GM12891 (cell line): Measurements from ENCODE around the gene MAD2L1BP.

Experiments
- PAX5 ChIP-seq: IDR thresholded peaks from 2 replicates; pipeline ENCODE4 v1.6.1; 2011; ENCODE audit warnings: low read length, moderate library complexity, mild to moderate bottlenecking; ENCODE audit not compliant: insufficient read depth, severe bottlenecking
- POLR2A ChIP-seq: IDR thresholded peaks from 2 replicates; pipeline ENCODE4 v1.6.1; 2011; ENCODE audit warnings: low read depth, low read length, control low read depth
- POLR2AphosphoS5 ChIP-seq: IDR thresholded peaks from 2 replicates; pipeline ENCODE4 v1.6.1; 2011; ENCODE audit warnings: low read depth, low read length, control low read depth
- POU2F2 ChIP-seq: IDR thresholded peaks from 2 replicates; pipeline ENCODE4 v1.6.1; 2011; ENCODE audit warnings: low read depth, mild to moderate bottlenecking, control low read depth, low read length, moderate library complexity
- SPI1 ChIP-seq: IDR thresholded peaks from 2 replicates; pipeline ENCODE4 v1.6.1; 2011; ENCODE audit warnings: low read depth, low read length, control low read depth
- TAF1 ChIP-seq: IDR thresholded peaks from 2 replicates; pipeline ENCODE4 v1.6.1; 2011; ENCODE audit warnings: low read depth, low read length, control low read depth

DNA sequence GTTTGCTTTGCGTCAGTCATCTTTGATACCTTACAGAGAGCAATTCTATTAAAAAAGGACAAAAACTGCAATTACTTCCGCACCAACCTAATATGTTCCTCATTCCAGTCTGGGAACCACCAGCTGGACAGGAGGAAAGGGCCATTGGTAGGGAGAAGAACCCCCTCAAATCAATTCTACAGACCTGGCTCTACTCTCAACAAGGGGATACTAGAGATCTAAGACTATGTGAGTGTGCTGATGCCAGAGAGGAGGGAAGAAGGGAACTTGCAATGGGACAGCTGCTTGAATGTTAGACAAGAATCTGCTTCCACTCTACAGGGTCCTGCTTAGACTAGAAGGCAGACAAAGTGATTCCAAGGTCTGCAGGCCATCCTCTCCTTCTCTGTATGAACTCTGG lies 38.7 kb downstream of the MAD2L1BP start:
- no peak for TF ChIP-seq POLR2A
- TF ChIP-seq POLR2AphosphoS5, result no peak
- TF ChIP-seq SPI1, result no peak
- TF ChIP-seq TAF1, result no peak
- no peak for TF ChIP-seq PAX5
- TF ChIP-seq POU2F2, result no peak
